Effector memory CD4-positive, alpha-beta T cell (primary cell): Measurements from ENCODE around the gene GPT2.

Experiments used
- DNase-seq, 3 donors: peaks; one replicate each; pipeline ENCODE4 v3.0.0-alpha.2; 2020
- H3K27ac ChIP-seq: 2 replicates; pipeline ENCODE4 v1.7.0; 2013; ENCODE audit warnings: mild to moderate bottlenecking, low read length, moderate library complexity; ENCODE audit not compliant: insufficient read depth, poor library complexity, severe bottlenecking
- H3K27me3 ChIP-seq: replicated peaks from 2 replicates; pipeline ENCODE4 v1.7.0; 2013; ENCODE audit warnings: mild to moderate bottlenecking, low read length; ENCODE audit not compliant: insufficient read depth, control insufficient read depth, poor library complexity, severe bottlenecking
- H3K36me3 ChIP-seq: 2 replicates; pipeline ENCODE4 v1.7.0; 2013; ENCODE audit warnings: mild to moderate bottlenecking, low read length, moderate library complexity; ENCODE audit not compliant: control insufficient read depth, insufficient read depth
- H3K4me1 ChIP-seq: 2 replicates; pipeline ENCODE4 v1.7.0; 2013; ENCODE audit warnings: low read length, mild to moderate bottlenecking; ENCODE audit not compliant: control insufficient read depth, insufficient read depth, poor library complexity, severe bottlenecking
- H3K4me3 ChIP-seq: 2 replicates; pipeline ENCODE4 v1.7.0; 2013; ENCODE audit warnings: low read length, low read depth, mild to moderate bottlenecking; ENCODE audit not compliant: insufficient read depth, poor library complexity, severe bottlenecking
- H3K9me3 ChIP-seq: 2 replicates; pipeline ENCODE4 v1.7.0; 2013; ENCODE audit warnings: mild to moderate bottlenecking, low read length, moderate library complexity; ENCODE audit not compliant: control insufficient read depth

The GPT2 gene

GRCh38 chr16:46968063-46968435 is 83.9 kb downstream of the GPT2 start:
- Histone ChIP-seq H3K4me1 (peaks cover 9% of the 10 kb centered on the region), H3K4me3 (no peak overlapping the region), H3K36me3 (peaks cover 58% of the 10 kb centered on the region), H3K9me3 (no peaks in the 10 kb centered on the region), H3K27ac (no peak overlapping the region), H3K27me3 (no peaks in the 10 kb centered on the region)
- no peak for DNase-seq

DNA sequence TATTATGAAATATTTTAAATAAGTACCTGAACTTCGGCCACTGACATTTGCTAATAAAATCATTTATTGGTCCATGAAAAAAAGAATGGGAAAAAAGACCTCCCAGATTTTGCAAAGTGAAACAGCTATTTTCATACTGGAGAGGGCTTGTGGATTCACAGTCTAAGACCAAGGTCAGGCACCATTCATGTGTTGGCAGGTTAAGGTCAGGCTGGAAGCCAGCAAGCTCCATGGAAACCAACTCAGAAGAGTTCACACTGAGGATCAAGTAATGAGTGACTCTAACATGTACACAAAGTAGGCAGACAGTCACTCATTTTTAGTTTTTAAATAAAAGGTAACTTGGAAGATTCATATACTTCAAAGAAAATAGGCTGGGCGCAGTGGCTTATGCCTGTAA is 85.9 kb downstream of the GPT2 start:
- peaks cover 38% of the 10 kb centered on the region for H3K36me3 ChIP-seq

DNA sequence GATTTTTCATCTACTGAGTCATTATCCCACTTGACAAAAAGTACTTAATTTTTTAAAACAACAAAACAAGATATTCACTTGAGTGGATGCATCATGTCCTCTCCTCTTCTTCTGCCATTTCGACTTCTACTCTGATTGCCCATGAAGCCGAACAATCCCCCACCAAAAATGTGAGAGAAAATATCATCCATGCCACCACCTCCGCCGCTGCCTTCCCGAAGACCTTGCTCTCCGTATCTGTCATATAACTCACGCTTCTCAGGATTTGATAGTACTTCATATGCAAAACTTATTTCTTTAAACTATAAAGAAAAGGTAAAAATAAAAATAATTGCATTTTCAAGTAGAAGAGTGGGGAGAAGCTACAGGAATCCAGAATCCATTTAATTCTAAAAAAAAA is 87.1 kb downstream of the GPT2 start:
- H3K27me3 ChIP-seq, result no peaks in the 10 kb centered on the region
- no peak for DNase-seq
- H3K4me1 ChIP-seq, result peaks cover 19% of the 10 kb centered on the region
- peaks cover 28% of the 10 kb centered on the region for H3K36me3 ChIP-seq
- no peaks in the 10 kb centered on the region for H3K9me3 ChIP-seq
- no peak overlapping the region for H3K27ac ChIP-seq
- no peak overlapping the region for H3K4me3 ChIP-seq

More for the DNA sequence above, 85.9 kb downstream of the GPT2 start:
- no peak for DNase-seq
- H3K9me3 ChIP-seq, result no peaks in the 10 kb centered on the region
- H3K27me3 ChIP-seq, result no peaks in the 10 kb centered on the region
- no peak overlapping the region for H3K4me3 ChIP-seq
- no peak overlapping the region for H3K27ac ChIP-seq
- peaks cover 19% of the 10 kb centered on the region for H3K4me1 ChIP-seq

GRCh38 chr16:46972429-46973206 is 88.5 kb downstream of the GPT2 start:
- peak; percentile 11 to 34 (median 15) for DNase-seq
- H3K4me1 ChIP-seq, result peaks cover 19% of the 10 kb centered on the region

GRCh38 chr16:46973207-46973995 is 89.2 kb downstream of the GPT2 start, which contains the start of gene DNAJA2:
DNAJA2 (minus strand) TSS chr16:46973674; CDS start chr16:46973572, 102 bp downstream.
- Histone ChIP-seq H3K27me3 (no peaks in the 10 kb centered on the region), H3K36me3 (peaks cover 9% of the 10 kb centered on the region), H3K4me1 (peaks cover 19% of the 10 kb centered on the region), H3K9me3 (no peaks in the 10 kb centered on the region), H3K27ac (peak within 1 kb of the TSS; percentile 88), H3K4me3 (peak within 1 kb of the TSS; percentile 81)
- peak; percentile 80 to 86 (median 83) for DNase-seq

More at GRCh38 chr16:46972429-46973206, 88.5 kb downstream of the GPT2 start:
- Histone ChIP-seq H3K27me3 (no peaks in the 10 kb centered on the region), H3K36me3 (peaks cover 15% of the 10 kb centered on the region), H3K27ac (peak overlapping the region; percentile 88), H3K4me3 (peak overlapping the region; percentile 81), H3K9me3 (no peaks in the 10 kb centered on the region)

- peak overlapping the region; percentile 81 for H3K4me3 ChIP-seq
- H3K4me1 ChIP-seq, result peaks cover 19% of the 10 kb centered on the region
- H3K27ac ChIP-seq, result peak overlapping the region; percentile 88
- no peaks in the 10 kb centered on the region for H3K27me3 ChIP-seq
- no peaks in the 10 kb centered on the region for H3K9me3 ChIP-seq
- no peak for DNase-seq
- peaks cover 9% of the 10 kb centered on the region for H3K36me3 ChIP-seq
Measured at GRCh38 chr16:46973996-46974324, 89.8 kb downstream of the GPT2 start.

- no peak for DNase-seq
- H3K27ac ChIP-seq, result peak overlapping the region; percentile 88
- no peaks in the 10 kb centered on the region for H3K9me3 ChIP-seq
- H3K27me3 ChIP-seq, result no peaks in the 10 kb centered on the region
- no peak overlapping the region for H3K4me3 ChIP-seq
- peaks cover 19% of the 10 kb centered on the region for H3K4me1 ChIP-seq
- H3K36me3 ChIP-seq, result peaks cover 6% of the 10 kb centered on the region
Measured at GRCh38 chr16:46974352-46974751, 90.2 kb downstream of the GPT2 start.

- H3K36me3 ChIP-seq, result peaks cover 4% of the 10 kb centered on the region
- no peaks in the 10 kb centered on the region for H3K9me3 ChIP-seq
- H3K4me3 ChIP-seq, result no peak overlapping the region
- H3K4me1 ChIP-seq, result peaks cover 19% of the 10 kb centered on the region
- H3K27me3 ChIP-seq, result no peaks in the 10 kb centered on the region
- H3K27ac ChIP-seq, result no peak overlapping the region
- no peak for DNase-seq
Measured at GRCh38 chr16:46975165-46975564, 91.0 kb downstream of the GPT2 start.

- H3K27me3 ChIP-seq, result no peaks in the 10 kb centered on the region
- H3K36me3 ChIP-seq, result peaks cover 3% of the 10 kb centered on the region
- no peak overlapping the region for H3K27ac ChIP-seq
- DNase-seq, result no peak
- H3K4me1 ChIP-seq, result peaks cover 19% of the 10 kb centered on the region
- no peak overlapping the region for H3K4me3 ChIP-seq
- H3K9me3 ChIP-seq, result no peaks in the 10 kb centered on the region
Measured at GRCh38 chr16:46975908-46976470, 91.8 kb downstream of the GPT2 start.

GRCh38 chr16:46976550-46976949 is 92.4 kb downstream of the GPT2 start:
- no peak overlapping the region for H3K4me3 ChIP-seq
- H3K27ac ChIP-seq, result no peak overlapping the region
- H3K4me1 ChIP-seq, result peaks cover 19% of the 10 kb centered on the region
- no peaks in the 10 kb centered on the region for H3K36me3 ChIP-seq
- H3K27me3 ChIP-seq, result no peaks in the 10 kb centered on the region
- no peak for DNase-seq
- no peaks in the 10 kb centered on the region for H3K9me3 ChIP-seq
